Mesenteric fat pad (tissue), 1 donor: ENCODE data around the gene GLUD2. TPM values are rescaled to one million over a fixed set of nuclear protein-coding genes. Genes with fewer than 3 reads are reported as not detected.

Experiments
- total RNA-seq: library from RNA; stranded (reverse); fragmentation: NEBNext Ultra II Directional; extraction: Animal tissue kit (Norgen Biotek cat#: 25700); gene quantifications from one replicate; pipeline ENCODE4 v1.2.1, GENCODE V29; 2021
- donor health status: DM: yes; HTN: yes; CAD: no.

The GLUD2 gene
- total RNA-seq, 1 donor from 2014 or later, result 5.6 TPM

Other genes with a start within 250 kb of the GLUD2 start
- not detected for gene CT47B1, start 171.7 kb upstream of the GLUD2 start, total RNA-seq
- not detected for gene CT47A11, start 110.5 kb upstream of the GLUD2 start, total RNA-seq
- gene CT47A10, start 105.6 kb upstream of the GLUD2 start, total RNA-seq, result not detected
- gene CT47A9, start 100.7 kb upstream of the GLUD2 start, total RNA-seq, result not detected
- not detected for gene CT47A8, start 95.9 kb upstream of the GLUD2 start, total RNA-seq
- gene CT47A7, start 91.0 kb upstream of the GLUD2 start, total RNA-seq, result not detected
- not detected for gene CT47A6, start 86.1 kb upstream of the GLUD2 start, total RNA-seq
- not detected for gene CT47A5, start 81.3 kb upstream of the GLUD2 start, total RNA-seq
- gene CT47A4, start 76.4 kb upstream of the GLUD2 start, total RNA-seq, result not detected
- not detected for gene CT47A3, start 71.5 kb upstream of the GLUD2 start, total RNA-seq
- not detected for gene CT47A2, start 66.7 kb upstream of the GLUD2 start, total RNA-seq
- gene CT47A1, start 61.9 kb upstream of the GLUD2 start, total RNA-seq, result not detected